HG02588 (cell line): Measurements from ENCODE around the gene MALAT1.

Experiments
- ATAC-seq: cut with Tn5 transposase; IDR thresholded peaks from one replicate; pipeline ENCODE4 v1.9.1; 2021; ENCODE audit warnings: mild to moderate bottlenecking, moderate library complexity; ENCODE audit not compliant: unreplicated experiment

Gene MALAT1

DNA sequence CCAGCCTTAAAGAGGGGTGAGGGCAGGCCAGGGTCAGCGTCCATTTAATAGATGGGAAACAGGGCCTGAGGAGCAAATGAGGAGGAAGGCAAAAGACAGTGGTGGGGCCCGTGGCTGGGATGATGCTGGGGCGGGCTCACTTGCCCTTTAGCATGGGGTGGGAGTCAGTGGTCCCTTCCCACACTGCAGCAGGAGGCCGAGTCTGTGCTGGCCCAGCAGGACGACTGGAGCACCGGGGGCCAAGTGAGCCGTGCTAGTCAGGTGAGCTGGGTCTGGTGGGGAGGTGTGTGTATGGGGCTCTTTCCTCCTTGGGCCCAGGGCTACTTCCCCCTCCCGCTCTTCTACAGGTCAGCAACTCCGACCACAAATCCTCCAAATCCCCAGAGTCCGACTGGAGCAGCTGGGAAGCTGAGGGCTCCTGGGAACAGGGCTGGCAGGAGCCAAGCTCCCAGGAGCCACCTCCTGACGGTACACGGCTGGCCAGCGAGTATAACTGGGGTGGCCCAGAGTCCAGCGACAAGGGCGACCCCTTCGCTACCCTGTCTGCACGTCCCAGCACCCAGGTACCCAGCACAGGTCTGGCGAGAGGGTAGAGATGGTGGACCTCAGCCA is 38.9 kb downstream of the MALAT1 start:
- no peak for ATAC-seq

DNA sequence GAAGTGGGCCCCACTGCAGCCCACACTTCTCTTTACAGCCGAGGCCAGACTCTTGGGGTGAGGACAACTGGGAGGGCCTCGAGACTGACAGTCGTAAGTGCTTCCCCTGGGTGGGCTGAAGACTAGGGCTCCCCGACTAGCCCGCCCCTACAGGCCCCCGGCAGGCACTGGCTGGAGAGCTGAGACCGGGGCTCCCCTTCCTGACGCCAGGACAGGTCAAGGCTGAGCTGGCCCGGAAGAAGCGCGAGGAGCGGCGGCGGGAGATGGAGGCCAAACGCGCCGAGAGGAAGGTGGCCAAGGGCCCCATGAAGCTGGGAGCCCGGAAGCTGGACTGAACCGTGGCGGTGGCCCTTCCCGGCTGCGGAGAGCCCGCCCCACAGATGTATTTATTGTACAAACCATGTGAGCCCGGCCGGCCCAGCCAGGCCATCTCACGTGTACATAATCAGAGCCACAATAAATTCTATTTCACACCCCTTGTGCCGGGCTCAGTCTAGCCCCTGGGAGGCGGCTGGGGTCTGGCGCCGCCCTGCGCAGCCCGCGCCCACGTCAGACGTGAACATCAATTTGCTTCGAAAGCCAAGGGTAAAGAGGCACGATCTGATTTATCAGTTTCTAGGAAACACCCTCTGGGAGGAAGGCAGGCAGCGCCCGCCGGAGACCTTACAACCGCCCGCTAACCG is 39.5 kb downstream of the MALAT1 start:
- no peak for ATAC-seq

DNA sequence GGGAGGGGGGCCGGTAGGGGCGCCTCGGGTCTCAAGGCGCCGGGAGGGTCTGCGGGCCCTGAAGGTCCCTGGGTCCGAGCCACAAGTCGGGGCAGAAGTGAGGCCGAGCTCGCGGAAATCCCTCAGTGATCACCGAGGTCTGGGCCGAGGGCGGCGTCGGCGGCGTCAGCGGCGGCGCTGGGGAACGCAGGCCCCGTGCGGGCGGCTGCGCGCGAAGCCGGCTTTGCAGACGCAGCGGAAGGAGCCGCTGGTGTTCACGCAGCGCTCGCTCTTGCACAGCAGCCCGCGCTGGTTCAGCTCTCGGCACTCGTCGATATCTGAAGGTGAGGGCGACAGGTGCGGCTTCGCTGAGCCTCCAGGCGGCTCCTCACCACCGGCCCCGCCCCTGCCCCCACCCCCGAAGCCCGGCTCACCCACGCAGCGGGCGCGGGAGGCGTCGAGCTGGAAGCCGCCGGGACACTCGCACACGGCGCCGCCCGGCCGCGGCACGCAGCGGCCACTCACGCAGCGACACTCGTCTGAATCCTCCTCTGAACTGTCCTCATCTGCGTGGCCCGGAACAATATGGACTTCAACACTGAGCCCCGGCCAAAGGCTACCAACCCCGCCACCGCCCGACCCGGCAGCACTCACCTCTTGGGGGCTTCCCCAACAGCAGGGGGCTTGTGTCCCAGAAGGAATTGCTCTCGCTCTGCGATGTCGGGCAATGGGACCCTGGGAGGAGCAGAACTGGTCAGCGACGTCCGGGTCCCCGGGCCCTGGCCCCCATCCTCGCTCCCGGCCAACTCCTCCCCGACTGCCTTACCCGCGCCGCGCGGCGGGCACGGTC is 40.3 kb downstream of the MALAT1 start:
- ATAC-seq, result peak; percentile 3

DNA sequence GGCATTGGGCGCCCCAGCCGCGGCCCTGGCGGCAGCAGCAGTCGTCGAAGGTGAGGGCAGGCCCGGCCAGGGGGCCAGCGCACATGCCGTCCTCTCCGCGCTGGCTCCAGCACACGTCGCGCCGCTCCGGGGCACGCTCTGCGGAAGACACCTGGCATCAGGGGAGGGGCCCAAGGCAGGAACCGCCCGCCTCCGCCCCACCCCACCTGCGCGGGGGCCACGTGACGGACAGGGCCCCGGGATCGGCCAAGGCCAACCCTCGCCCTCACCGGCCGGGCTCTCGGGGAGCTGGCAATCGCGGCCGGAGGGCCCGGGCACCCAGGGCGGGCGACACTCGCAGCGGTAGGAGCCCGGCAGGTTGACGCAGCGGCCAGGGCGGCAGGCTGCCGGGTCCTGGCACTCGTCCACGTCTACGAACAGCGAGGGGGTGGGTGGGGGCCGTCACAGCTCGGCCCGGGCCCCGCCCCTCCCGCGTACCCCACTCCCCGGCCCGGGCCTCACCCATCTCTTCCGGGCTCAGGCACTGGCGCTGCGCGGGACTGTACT is 41.0 kb downstream of the MALAT1 start:
- peak; percentile 42 for ATAC-seq

DNA sequence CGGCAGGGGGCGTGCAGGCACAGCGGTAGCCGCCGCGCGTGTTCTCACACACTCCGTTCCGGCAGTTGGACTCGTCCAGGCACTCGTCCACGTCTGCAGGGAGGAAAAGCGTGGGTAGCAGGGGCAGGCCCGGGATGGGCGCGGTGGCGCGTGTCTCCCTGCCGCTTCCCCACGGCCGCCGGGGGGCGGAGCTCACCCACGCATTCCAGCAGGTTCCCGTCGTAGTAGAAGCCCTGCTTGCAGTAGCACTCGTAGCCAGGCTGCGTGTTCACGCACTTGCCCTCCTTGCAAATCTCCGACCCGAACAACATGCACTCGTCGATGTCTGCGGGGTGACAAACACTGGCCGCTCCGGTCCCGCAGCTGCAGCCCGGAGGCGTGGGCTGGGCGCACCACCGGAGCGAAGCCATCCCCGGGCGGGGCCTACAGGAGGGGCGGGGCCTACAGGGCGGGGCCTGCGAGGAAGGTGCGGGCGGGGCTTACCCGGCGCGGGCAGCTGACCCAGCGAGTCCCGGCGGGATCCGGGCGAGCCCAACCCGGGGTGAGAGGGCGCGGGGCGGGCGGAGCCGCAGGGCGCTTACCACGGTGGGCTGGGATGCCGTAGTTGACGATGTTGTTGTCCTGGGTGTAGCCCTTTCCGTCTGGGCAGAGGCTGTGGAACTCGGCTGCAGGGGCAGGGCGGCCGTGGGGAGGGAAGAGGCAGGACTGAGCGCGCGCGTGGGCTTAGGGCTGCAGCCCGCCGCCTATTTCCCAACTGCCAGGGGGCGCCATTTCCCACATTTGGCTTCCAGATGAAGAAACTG is 41.6 kb downstream of the MALAT1 start:
- peak; percentile 54 for ATAC-seq

DNA sequence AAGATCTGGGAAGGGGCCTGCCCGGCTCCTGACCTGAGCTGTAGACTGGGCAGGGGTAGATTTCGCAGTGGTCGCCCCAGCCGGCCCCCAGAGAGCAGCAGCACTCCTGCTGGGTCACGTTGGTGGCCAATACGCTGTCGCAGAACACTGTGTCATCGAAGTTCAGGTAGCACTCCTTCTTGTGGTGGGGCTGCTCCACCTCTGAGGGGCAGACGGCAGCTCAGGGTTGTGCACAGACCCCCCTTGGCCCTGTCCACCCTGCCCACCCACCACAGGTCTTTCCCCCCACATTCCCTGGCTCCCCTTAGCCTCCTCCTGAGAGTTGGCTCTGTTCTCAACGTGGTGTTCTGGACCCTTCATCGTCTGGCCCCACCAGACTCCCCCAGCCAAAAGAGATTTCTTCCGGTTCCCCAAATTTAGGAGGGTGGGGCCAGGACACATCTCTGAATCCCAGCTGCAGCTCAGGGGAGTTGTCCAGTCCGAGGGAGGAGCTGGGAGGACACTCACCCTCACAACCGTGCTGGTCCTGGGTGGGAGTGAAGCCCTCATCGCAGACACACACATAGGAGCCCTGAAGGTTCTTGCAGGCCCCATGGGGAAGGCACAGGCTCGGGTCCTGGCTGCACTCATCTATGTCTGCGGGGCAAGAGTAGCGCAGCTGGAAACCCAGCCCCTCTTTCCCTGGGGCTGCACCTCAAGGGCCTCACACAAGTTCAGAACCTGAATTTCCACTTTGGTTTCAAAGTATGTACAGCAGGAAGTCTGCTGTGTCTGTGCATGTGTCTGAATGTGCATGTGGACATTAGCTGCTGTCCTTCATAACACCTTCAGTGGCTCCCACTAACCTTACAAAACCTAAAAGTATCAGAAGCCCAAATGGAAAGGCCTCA is 42.5 kb downstream of the MALAT1 start:
- ATAC-seq, result no peak

DNA sequence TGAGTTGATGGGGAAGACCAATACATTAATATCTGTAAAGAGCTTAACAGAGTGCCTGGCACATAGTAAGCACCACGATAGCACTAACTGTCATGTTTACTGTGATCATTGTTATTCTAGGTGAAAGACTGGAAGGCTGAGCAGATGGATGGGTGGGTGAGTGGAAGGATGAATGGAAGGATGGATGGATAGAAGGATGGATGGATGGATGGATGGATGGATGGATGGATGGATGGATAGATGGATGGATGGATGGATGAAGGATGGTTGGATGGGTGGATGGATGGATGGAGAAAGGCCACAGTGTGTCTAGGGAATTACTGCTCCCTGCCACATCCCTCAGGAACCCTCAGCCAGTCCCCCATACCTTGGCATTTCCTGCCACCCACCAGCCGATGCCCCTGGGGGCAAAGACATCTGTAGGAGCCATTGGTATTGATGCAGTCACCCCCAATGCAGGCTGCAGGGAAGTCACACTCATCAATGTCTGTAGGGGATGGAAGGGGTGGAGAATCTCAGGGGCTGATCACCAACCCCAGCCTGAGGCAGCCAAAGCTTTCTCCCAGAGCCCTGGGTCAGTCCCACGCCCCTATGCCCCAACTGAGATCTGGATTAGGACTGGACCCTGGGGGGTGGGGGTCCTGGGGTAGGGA is 44.0 kb downstream of the MALAT1 start:
- no peak for ATAC-seq

DNA sequence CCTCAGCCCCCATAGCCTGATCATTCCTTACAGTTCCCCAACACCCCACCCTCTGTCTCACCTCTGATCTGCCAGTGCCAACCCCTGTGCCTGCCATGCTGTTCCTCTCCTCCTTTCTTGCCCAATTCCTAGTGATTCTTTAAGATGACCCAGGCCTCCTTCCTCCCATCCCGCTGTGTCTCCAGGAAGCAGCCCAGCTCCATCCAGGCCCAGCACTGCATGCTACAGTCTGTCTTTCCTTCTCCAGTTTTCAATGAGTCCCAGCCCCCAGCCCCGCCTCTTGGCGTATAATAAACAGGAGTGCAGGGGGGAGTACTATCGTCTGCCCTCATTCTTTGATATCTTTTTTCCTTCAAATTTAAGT is 47.0 kb downstream of the MALAT1 start:
- no peak for ATAC-seq

DNA sequence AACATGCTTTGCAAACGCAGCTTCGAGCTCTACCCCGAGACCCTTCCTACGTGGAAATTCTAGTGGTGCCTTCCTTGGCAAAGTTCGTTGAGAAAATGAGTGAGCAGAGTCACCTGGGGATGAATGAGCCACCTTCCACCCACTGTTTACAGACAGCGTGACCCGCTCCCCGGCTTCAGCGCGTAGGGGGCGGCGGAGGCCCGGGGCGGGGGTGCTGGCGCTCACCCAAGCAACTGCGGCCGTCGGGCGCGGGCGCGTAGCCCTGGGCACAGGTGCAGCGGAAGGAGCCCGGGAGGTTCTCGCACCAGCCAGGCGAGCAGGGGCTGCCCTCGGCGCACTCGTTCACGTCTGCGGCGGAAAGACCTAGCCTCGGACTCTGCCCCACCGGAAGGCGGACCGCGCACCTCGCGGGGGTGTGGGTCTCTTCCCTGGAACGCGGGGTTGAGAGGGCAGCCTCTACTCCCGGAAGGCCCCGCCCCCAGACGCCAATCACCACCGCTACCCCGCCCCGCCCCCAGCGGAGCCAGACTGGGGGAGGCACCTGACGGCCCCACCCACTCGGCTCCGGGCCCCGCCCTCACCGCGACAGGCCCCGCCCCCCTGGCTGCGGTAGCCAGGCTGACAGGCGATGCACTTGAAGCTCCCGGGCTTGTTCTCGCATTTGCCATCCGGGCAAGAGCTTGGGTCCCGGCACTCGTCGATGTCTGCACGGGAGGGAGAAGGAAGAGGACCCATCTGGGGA is 47.5 kb downstream of the MALAT1 start:
- ATAC-seq, result peak; percentile 67

DNA sequence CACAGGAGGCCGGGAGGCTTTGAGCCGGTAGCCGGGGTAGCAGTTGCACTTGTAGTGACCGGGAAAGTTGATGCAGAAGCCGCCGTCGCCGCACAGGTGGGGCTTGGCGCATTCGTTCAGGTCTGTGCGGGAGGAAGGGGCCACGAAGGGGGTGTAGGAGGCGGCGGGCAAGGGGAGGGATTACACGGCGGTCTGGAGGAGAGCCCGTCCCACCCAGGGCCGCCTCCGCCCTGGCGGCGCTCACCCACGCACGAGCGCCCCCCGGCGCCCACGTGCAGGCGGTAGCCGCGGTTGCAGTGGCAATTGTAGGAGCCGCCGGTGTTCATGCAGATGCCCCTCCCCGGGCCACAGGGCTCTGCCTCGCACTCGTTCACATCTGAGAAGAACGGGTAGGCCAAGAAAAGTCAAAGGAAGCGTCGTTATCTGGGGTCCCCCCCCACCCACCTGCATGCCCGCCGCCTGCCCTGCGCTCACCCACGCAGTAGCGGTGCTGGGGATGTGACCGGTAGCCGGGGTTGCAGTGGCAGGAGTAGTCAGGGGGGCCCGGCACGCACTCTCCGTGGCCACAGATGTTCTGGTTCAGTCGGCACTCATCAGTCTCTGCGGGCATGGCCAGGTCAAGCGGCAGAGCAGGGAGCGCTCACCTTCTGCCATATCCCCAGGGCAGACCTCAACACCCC is 48.7 kb downstream of the MALAT1 start:
- no peak for ATAC-seq

DNA sequence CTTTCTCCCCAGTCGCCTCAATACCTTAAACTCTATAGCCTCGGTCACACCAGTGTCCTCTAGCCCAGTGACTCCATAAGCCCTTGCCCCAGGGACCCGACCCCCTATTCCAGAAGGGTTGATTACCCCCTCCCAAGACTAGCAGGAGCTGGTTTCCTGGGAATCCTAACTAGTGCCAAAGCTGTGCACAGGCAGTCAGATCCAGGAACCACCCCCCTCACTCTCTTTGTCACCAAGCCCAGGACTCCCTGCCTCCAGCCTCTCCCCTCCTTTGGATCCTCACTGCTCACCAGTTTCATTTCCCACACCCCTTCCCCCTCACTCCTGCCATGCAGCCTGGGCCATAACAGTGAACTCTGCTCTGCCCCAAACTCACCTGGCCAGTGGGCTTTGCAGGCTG is 49.5 kb downstream of the MALAT1 start:
- no peak for ATAC-seq

DNA sequence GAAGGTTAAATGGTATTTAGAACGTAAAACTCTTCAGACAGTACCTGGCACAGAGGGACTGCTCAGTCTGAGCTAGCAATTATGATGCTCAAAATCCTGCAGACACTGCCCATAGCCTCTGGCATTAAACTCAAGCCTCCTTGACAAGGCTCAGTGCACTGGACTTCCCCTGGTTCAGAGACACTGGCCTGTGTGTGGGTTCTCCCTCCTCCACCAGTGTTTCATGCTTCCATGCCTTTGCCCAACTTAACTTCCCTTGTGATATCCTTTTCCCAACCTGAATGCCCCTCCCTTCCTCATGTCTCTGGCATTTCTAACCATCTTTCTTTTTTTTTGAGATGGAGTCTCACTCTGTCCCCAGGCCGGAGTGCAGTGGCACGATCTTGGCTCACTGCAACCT is 50.3 kb downstream of the MALAT1 start:
- no peak for ATAC-seq

DNA sequence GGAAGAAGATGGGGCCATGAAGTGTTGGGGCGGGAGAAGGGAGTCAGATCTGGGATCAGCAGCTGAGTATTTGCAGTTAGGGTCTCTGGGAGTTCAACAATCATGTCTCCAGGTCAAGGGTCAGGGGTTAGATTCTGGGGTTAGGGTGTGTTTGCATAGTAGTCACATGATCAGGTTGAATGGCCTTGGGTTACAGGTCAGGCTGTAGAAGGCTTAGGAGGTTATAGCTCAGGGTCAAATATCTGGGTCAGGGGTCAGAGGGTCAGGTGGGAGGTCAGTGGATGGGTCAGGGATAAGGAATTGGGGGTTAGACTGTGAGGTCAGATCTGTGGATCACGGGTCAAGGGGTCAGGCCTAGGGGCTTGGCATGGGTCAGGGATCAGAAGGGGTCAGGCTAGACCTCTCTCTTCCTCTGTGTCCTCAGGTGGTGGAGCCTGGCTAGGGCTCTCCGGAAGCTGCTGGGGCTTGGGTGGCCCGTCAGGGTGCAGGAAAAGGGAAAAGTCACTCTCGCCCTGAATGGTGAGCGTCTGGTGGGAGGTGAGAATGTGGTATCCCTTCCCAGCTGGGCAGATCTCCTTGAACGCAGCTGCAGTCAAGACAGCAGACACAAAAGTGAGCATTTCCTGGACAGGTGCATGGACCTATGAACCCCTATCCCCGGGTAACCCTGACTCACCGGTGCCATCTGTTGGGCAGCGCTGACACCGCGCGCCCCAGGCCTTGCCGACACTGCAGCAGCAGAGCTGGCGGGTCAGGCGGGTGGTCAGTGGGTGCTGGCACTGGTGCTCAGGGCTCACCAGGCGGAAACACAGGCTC is 52.9 kb downstream of the MALAT1 start:
- peak; percentile 55 for ATAC-seq

DNA sequence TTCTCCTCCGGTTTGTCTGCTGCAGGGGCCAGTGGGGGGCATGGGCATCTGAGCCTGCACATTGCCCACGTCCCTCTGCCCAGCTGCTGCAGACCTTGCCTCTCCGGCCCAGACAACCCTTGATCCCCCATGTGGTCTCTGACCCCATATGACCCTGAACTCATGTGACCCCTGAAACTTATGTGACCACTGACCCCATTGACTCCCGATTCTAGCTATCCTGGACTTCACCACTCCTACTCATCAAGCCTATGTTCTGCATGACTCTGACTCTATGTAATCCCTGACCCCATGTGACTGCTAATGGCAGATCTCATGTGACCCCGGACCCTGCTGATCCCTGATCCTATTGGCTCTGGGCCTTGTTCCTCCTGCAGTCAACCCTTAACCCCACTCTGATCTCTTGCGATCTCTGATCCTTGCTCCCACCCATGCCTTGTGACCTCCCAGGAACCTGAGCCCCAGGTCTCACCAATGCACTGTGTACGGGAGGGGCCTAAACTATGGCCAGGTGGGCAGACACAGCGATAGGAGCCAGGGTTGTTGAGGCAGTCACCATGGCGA is 53.6 kb downstream of the MALAT1 start:
- ATAC-seq, result no peak

DNA sequence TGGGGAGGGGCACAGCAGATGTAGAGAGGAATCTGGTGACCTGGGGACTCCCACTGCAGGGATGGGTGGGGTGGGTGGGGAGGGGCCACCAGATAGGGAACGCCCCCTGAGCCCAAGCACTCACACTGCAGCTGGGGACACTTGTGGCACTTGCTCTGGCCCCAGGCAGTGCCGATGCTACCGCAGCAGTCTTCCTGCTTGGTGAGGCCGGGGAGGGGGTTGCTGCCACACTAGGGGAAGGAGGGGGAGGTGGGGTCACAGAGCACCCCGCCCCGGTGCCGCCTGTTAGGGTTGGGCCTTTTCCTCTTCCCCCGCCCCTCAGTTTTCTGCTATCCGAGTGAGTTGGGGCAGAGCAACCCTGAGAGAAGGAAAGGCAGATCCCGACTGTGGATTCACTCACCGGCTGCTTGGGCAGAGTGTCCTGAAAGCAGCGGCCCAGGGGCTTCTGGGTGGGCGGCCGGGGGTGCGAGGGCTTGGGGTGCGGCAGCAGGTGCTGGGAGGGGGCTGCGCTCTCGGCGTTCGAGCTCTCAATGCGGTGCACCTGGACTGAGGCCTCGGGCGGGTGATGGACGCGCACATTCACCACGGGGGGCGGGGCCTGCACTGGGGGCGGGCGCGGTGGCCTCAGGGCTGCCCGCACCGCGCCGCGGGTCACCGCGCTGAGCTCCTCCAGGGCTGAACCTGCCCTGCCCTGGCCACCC is 54.6 kb downstream of the MALAT1 start:
- no peak for ATAC-seq

DNA sequence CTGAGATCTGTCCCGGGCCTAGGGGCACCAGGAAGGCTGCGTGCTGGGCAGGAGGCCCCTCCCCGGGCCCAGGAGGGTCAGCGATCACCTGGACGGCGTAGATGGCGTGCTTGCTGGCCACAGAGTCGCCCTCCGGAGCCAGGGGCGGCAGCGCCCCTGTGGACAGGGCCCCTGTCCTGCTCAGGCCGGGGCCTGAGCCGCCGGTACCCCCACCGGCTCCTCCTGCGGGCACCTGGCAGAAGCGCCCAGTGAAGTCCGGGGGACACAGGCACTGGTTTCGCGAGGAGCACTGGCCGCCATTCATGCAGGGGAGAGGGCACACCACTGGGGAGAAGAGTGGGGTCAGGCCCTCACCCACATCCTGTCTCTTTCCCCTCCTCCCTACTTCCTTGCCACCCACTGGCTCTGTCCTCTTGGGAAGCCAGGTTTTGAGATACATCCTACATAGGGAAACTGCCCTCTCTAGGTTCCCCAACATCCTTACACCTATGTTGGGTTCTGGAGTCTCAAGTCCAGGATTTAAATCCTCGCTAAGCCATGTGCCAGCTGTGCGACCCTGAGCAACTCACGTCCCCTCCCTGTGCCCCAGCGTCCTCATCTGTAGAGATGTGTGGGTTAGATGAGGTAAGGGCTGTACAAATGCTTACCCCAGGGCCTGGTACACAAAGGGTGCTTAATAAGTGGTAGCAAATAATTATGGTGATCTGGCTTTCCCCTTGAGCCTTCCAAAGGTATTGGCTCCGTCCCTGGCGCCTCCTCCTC is 55.4 kb downstream of the MALAT1 start:
- no peak for ATAC-seq
